GM12878 (cell line): Measurements from ENCODE around the gene KLRD1. TPM values are rescaled to one million over a fixed set of nuclear protein-coding genes. Genes with fewer than 3 reads are reported as not detected.

Experiments
- ATAC-seq: fragments of 200-7000 bp; cut with Tn5 transposase; 3 replicates; pipeline ENCODE4 v1.9.1; 2020; ENCODE audit warnings: mild to moderate bottlenecking, moderate library complexity
- BruUV-seq: library from RNA; stranded (reverse); fragments of 400-500 nt; replicated peaks from 2 replicates; lab custom pipeline; 2021; lab: Mats Ljungman, UMichigan
- CTCF ChIA-PET: fragments of 300-600 bp; sonication (Branson Sonifier 250); formaldehyde crosslinking; extraction: SDS; loops from one replicate; lab custom pipeline; 2021; ENCODE audit warnings: inconsistent platforms; lab: Yijun Ruan, JAX
- POLR2A ChIA-PET: fragments of 350-600 bp; formaldehyde crosslinking; extraction: SDS; loops from one replicate; lab custom pipeline; 2021; ENCODE audit warnings: inconsistent platforms; lab: Charles Lee
- RAD21 ChIA-PET: fragments of 300-600 bp; sonication (Branson Sonifier 250); formaldehyde crosslinking; loops from one replicate; lab custom pipeline; 2023; ENCODE audit warnings: antibody characterized with exemption; ENCODE audit not compliant: unreplicated experiment; lab: Charles Lee
- SMC1A ChIA-PET: fragments of 300-600 bp; sonication (Branson Sonifier 250); formaldehyde crosslinking; loops from one replicate; lab custom pipeline; 2023; ENCODE audit not compliant: unreplicated experiment, uncharacterized antibody; lab: Charles Lee
- DNase-seq: peaks from one replicate; pipeline ENCODE4 v3.0.0-alpha.2; 2011; ENCODE audit warnings: low read depth, low spot score
- FAIRE-seq: peaks from 3 replicates; lab custom pipeline; 2011; peaks lifted over from hg19 to GRCh38; lab: Jason Lieb, UNC
- H2AFZ ChIP-seq: 2 replicates; pipeline ENCODE4 v1.6.0; 2011; ENCODE audit warnings: low read depth, low read length, control low read depth; ENCODE audit not compliant: control insufficient read depth
- H3K27ac ChIP-seq: 2 replicates; pipeline ENCODE4 v1.5.1; 2011; ENCODE audit warnings: control low read depth; ENCODE audit not compliant: control insufficient read depth, insufficient read depth
- H3K27me3 ChIP-seq, 2 experiments: replicated peaks in 1 of 2; 2 replicates each; pipeline versions ENCODE4 v1.6.0 to v1.6.1; 2011; ENCODE audit warnings: low read length in 1 of 2; ENCODE audit not compliant: control insufficient read depth in 2 of 2, insufficient read depth in 2 of 2
- H3K36me3 ChIP-seq, 2 experiments: 2 replicates each; pipeline ENCODE4 v1.5.1; 2011; ENCODE audit warnings: low read length in 1 of 2; ENCODE audit not compliant: control insufficient read depth in 2 of 2, insufficient read depth in 2 of 2
- H3K4me1 ChIP-seq: 2 replicates; pipeline ENCODE4 v1.6.1; 2011; ENCODE audit warnings: mild to moderate bottlenecking, low read length, moderate library complexity, mixed read lengths; ENCODE audit not compliant: control insufficient read depth, insufficient read depth
- H3K4me2 ChIP-seq: 2 replicates; pipeline ENCODE4 v1.6.0; 2011; ENCODE audit warnings: control low read depth; ENCODE audit not compliant: control insufficient read depth, insufficient read depth
- H3K4me3 ChIP-seq: fragments of 200-600 bp; sonication (generic); 2 replicates; pipeline ENCODE4 v1.5.1; 2016
- H3K79me2 ChIP-seq: 2 replicates; pipeline ENCODE4 v1.6.0; 2011; ENCODE audit warnings: low read length; ENCODE audit not compliant: control insufficient read depth, insufficient read depth
- H3K9ac ChIP-seq: 2 replicates; pipeline ENCODE4 v1.8.0; 2011; ENCODE audit warnings: low read length, control low read depth, mixed read lengths; ENCODE audit not compliant: control insufficient read depth, insufficient read depth
- H3K9me3 ChIP-seq: replicated peaks from 3 replicates; pipeline ENCODE4 v1.5.1; 2011; ENCODE audit warnings: mild to moderate bottlenecking, low read length; ENCODE audit not compliant: control insufficient read depth, insufficient read depth
- H4K20me1 ChIP-seq: 2 replicates; pipeline ENCODE4 v1.6.0; 2011; ENCODE audit not compliant: control insufficient read depth, insufficient read depth
- RBBP5 ChIP-seq: fragments of 200-600 bp; sonication (generic); conservative IDR thresholded peaks from 2 replicates; pipeline ENCODE4 v1.6.1; 2016
- RELB ChIP-seq: fragments of 450-650 bp; IDR thresholded peaks from 2 replicates; pipeline ENCODE4 v1.6.1; 2017; ENCODE audit warnings: low read depth, mild to moderate bottlenecking, moderate library complexity
- SIX5 ChIP-seq: IDR thresholded peaks from 2 replicates; pipeline ENCODE4 v1.6.1; 2011; ENCODE audit warnings: mild to moderate bottlenecking, low read depth, low read length, moderate library complexity; ENCODE audit not compliant: severe bottlenecking
- TARDBP ChIP-seq: IDR thresholded peaks from 2 replicates; pipeline ENCODE4 v1.6.1; 2016; ENCODE audit warnings: borderline replicate concordance
- ZBED1 ChIP-seq: IDR thresholded peaks from 2 replicates; pipeline ENCODE4 v1.6.1; 2016; ENCODE audit warnings: borderline replicate concordance
- ZNF274 ChIP-seq: IDR thresholded peaks from one replicate; pipeline ENCODE4 v1.8.0; 2011; ENCODE audit not compliant: insufficient read length, insufficient read depth
- WGBS: methylation state at CpG from one replicate; pipeline ENCODE4 v1.1.6; 2016; ENCODE audit warnings: low lambda C conversion rate; ENCODE audit not compliant: insufficient replicate concordance, insufficient coverage; ENCODE audit errors: missing lambda C conversion rate; 5-methylcytosine and 5-hydroxymethylcytosine counted together
- in situ Hi-C: fragments of 300-500 bp; cut with MboI; formaldehyde crosslinking; loops from 9 replicates; pipeline ENCODE4 v1.14.3; 2018; ENCODE audit warnings: mixed read lengths
- intact Hi-C: fragments of 100-400 bp; cut with micrococcal nuclease; formaldehyde crosslinking; loops from one replicate; pipeline ENCODE4 v1.14.2; 2022; ENCODE audit not compliant: unreplicated experiment
- polyA plus RNA-seq, 11 experiments: library from polyadenylated mRNA; depleted of rRNA in 4 of 11; unstranded in 6 of 11; stranded (reverse) in 5 of 11; fragments of >200 nt; fragmentation: Nextera tagmentation in 4 of 11; fragmentation: Illumina TruSeq in 1 of 11; extraction: Ambion mirVana in 4 of 11; extraction: Trizol in 1 of 11; gene quantifications; 1 replicate in 1 of 11; 2 replicates in 10 of 11; pipeline versions ENCODE4 v1.2.1 to v1.2.3, GENCODE V29; 2011 to 2016; ENCODE audit warnings: inconsistent platforms in 2 of 11, missing spikeins in 2 of 11, low read depth in 1 of 11
- total RNA-seq, 4 experiments: library from RNA; depleted of rRNA in 3 of 4; stranded (reverse); fragments of >200 nt in 3 of 4; fragmentation: Illumina TruSeq in 1 of 4; extraction: Trizol in 1 of 4; gene quantifications; 2 replicates each; pipeline versions ENCODE4 v1.2.1 to v1.2.3, GENCODE V29; 2013 to 2021
- TF ChIP-seq, protein P1 (sequence below): fragments of 450-650 bp; IDR thresholded peaks from 2 replicates; pipeline ENCODE4 v1.6.1; 2017; ENCODE audit warnings: mild to moderate bottlenecking

KLRD1 gene
- total and polyA plus RNA-seq, 10 of the 15 experiments (the other 5 are each of a cell fraction or from before 2014, with no cell fraction given): under 0.01 to 0.50 (median 0.13) TPM; not detected in 4

DNA sequence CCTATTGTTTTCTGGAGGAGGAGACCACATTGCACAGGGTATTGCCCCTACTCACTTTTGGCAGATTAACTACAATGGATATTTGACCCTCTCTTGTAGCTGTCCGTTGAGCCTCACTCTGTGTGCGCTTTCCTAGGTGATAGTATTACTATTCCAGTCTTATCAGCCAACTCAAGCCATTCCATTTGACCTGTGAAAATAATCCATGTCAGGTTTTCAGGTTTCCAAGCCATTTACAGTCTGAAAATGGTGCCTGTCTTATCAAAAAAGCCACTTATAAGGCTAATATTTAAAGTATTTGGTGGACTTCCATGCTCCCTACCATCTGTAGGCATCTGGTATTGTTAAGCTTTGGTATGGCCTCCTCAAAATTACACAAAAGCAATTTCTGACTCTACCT lies 29.6 kb upstream of the KLRD1 start (continued):
- TF ChIP-seq, protein P1, sequence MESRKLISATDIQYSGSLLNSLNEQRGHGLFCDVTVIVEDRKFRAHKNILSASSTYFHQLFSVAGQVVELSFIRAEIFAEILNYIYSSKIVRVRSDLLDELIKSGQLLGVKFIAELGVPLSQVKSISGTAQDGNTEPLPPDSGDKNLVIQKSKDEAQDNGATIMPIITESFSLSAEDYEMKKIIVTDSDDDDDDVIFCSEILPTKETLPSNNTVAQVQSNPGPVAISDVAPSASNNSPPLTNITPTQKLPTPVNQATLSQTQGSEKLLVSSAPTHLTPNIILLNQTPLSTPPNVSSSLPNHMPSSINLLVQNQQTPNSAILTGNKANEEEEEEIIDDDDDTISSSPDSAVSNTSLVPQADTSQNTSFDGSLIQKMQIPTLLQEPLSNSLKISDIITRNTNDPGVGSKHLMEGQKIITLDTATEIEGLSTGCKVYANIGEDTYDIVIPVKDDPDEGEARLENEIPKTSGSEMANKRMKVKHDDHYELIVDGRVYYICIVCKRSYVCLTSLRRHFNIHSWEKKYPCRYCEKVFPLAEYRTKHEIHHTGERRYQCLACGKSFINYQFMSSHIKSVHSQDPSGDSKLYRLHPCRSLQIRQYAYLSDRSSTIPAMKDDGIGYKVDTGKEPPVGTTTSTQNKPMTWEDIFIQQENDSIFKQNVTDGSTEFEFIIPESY: no peak
- TF ChIP-seq RBBP5: no peak
- no peak for TF ChIP-seq ZBED1
- TF ChIP-seq RELB: no peak
- no peak for TF ChIP-seq TARDBP
- no peak for TF ChIP-seq ZNF274

DNA sequence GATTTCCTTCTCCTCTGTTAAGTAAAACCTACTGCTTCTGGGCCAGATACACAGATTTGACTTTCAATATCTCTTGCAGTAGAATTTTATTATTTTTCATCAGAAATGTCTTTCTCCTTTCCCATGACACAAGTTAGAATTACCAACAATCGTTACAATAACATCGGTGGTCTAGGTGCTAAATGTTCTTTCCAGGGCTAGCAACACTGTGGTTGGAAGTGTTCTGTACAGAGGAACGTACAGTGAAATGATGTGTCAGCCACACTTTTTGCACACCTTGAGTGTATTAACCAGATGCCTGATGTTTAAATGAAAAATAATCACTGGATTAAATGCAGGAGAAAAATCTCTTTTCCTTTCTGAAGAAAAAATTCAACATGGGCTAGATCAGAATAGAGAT lies 27.7 kb upstream of the KLRD1 start:
- ChIA-PET POLR2A (no interaction called here), RAD21 (no interaction called here), SMC1A (interaction anchor here (0.9 to 1.1 kb wide), 2 partner anchors 10 to 13 kb away, joined by 3 to 4 read pairs; no protein-coding TSS in a partner anchor), CTCF (interaction anchor here (1.2 kb wide), 1 partner anchor 9 kb away, joined by 3 read pairs; no protein-coding TSS in a partner anchor)
- H3K27me3 ChIP-seq: no peaks in the 10 kb centered on the region
- 90% methylated on average over 3 of the region's 3 CpGs for WGBS
- H3K9ac ChIP-seq: no peak overlapping the region
- no peak overlapping the region for H3K27ac ChIP-seq
- ATAC-seq (no peak), FAIRE-seq (no peak), DNase-seq (no peak)
- no peaks in the 10 kb centered on the region for H3K36me3 ChIP-seq
- H3K4me2 ChIP-seq: no peak overlapping the region
- no peak overlapping the region for H3K4me3 ChIP-seq
- in situ Hi-C loops: no loop called here
- H3K79me2 ChIP-seq: no peaks in the 10 kb centered on the region
- no TSS peak for BruUV-seq
- H3K4me1 ChIP-seq: no peaks in the 10 kb centered on the region
- intact Hi-C loops: no loop called here
- no peaks in the 10 kb centered on the region for H4K20me1 ChIP-seq
- no peaks in the 10 kb centered on the region for H3K9me3 ChIP-seq
- no peak for TF ChIP-seq SIX5
- no peak overlapping the region for H2AFZ ChIP-seq
